Keratinocyte (primary cell): ENCODE results near the gene OR8G5.

Experiments
- EZH2 ChIP-seq: IDR thresholded peaks from one replicate; pipeline ENCODE4 v1.6.1; 2012; ENCODE audit warnings: inconsistent platforms, mild to moderate bottlenecking, low read length, moderate library complexity
- TF ChIP-seq, protein P1 (sequence below), 3 experiments: IDR thresholded peaks in 1 of 3; conservative IDR thresholded peaks in 1 of 3; optimal IDR thresholded peaks in 1 of 3; 2 replicates in 2 of 3; 3 replicates in 1 of 3; pipeline versions ENCODE3 to v1.5.1; 2011; ENCODE audit warnings: low read length in 3 of 3, mild to moderate bottlenecking in 3 of 3, moderate library complexity in 2 of 3, control low read depth in 1 of 3, inconsistent platforms in 1 of 3; ENCODE audit not compliant: insufficient read depth in 2 of 3; ENCODE audit errors: extremely low read depth in 1 of 3

DNA sequence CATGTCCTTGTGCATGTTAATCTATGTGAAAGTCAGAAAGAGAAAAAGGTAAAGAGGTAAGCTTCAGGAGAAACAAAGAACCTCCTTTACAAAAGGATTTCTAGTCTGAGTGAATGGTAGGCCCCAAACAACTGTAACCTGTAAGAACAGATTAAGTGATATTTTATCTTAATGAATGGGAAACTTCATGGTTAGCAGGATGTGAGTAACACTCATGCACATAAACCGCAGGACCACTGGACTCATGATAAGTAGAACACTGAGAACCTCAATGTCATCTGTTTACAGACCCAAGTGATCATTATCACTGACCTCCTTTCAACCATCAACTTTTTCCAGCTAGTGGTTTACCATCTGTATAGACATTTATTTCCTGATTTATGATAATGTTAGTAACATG lies 19.9 kb downstream of the OR8G5 start:
- TF ChIP-seq, protein P1, sequence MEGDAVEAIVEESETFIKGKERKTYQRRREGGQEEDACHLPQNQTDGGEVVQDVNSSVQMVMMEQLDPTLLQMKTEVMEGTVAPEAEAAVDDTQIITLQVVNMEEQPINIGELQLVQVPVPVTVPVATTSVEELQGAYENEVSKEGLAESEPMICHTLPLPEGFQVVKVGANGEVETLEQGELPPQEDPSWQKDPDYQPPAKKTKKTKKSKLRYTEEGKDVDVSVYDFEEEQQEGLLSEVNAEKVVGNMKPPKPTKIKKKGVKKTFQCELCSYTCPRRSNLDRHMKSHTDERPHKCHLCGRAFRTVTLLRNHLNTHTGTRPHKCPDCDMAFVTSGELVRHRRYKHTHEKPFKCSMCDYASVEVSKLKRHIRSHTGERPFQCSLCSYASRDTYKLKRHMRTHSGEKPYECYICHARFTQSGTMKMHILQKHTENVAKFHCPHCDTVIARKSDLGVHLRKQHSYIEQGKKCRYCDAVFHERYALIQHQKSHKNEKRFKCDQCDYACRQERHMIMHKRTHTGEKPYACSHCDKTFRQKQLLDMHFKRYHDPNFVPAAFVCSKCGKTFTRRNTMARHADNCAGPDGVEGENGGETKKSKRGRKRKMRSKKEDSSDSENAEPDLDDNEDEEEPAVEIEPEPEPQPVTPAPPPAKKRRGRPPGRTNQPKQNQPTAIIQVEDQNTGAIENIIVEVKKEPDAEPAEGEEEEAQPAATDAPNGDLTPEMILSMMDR (optimal IDR thresholded peaks at IDR 0.05 in 1 of 3, IDR thresholded peaks at IDR 0.05 in 1 of 3, conservative IDR thresholded peaks at IDR 0.05 in 1 of 3; ENCODE audit: extremely low read depth in 1 of 3, insufficient read depth in 2 of 3, low read length in 3 of 3), result no peak
- no peak for TF ChIP-seq EZH2
